ENCODE results near the gene LSP1.

Gene LSP1

DNA sequence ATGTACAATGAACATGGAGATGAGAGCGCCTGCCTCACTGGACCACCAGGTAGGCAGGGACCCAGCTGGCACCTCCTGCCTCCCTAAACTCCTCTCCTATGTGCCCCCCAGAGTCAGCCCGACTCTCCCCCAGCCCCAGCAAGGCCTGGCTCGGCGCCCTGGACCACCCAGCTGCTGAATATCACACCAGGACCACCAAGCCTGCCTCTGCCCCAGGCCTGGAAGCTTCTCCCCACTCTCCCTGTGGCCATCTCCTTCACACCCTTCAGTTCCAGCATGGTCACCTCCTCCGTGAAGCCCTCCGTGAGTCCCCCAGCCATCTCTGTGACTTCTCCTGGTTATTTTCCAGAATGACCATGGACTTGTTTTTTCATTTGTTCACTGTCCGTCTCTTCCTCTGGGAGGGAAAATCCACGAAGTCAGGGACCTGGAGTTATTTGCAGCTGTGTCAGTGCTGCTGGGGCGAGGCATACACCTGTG, 6.4 kb upstream of the LSP1 start:
- DNase-seq (ENCODE audit: insufficient read length) (no peak), FAIRE-seq (no peak)
- TF ChIP-seq TAF1 (IDR thresholded peaks at IDR 0.05; ENCODE audit: borderline replicate concordance, low read depth, low read length), result no peak
- TF ChIP-seq POLR2AphosphoS5 (IDR thresholded peaks at IDR 0.05; ENCODE audit: low read depth, low read length), result no peak
- TF ChIP-seq POLR2A (IDR thresholded peaks at IDR 0.05; ENCODE audit: low read depth, low read length), result no peak

DNA sequence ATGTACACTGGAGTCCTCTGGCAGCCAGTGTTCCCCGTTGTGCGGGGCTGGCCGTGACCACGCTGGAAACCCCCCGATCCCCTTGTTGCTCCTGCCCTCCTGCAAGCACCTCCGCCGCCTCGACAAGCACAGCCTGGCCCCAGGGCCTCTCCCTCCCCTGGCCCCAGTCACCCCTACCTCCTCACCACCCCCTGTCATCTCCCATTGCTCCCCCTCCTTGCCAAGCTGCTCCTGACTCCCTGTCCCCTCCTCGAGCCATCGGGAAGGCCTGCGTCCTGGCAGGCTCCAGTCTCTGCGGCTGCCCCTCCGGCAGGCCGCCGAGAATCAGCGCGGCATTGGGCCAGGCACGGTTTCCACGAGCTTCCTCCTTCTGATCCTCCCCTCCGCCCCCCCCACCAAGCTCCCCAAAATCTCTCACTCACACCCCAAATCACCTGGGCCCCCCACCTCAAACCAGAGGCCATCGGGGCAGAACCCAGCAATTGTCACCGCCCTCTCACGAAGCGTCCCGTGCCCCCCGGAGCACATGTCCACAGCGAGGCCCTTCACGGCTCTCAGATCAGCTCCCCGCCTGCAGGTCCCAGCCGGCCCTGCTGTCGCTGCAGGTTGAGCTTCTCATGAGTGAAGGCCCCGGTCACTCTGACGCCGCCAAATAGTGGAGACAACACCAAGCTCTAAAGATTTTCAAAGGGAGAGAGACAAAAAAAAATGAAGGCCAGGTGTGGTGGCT, 5.7 kb upstream of the LSP1 start:
- no peak for FAIRE-seq
- no peak for TF ChIP-seq TAF1 (IDR thresholded peaks at IDR 0.05; ENCODE audit: borderline replicate concordance, low read depth, low read length)
- no peak for TF ChIP-seq POLR2AphosphoS5 (IDR thresholded peaks at IDR 0.05; ENCODE audit: low read depth, low read length)
- TF ChIP-seq POLR2A (IDR thresholded peaks at IDR 0.05; ENCODE audit: low read depth, low read length), result no peak
- DNase-seq (ENCODE audit: insufficient read length), result no peak

- no peak for TF ChIP-seq TAF1 (IDR thresholded peaks at IDR 0.05; ENCODE audit: borderline replicate concordance, low read depth, low read length)
- TF ChIP-seq POLR2A (IDR thresholded peaks at IDR 0.05; ENCODE audit: low read depth, low read length), result no peak
- TF ChIP-seq POLR2AphosphoS5 (IDR thresholded peaks at IDR 0.05; ENCODE audit: low read depth, low read length), result no peak
- peak; percentile 33 for FAIRE-seq
- DNase-seq (ENCODE audit: insufficient read length), result no peak
Observed at GRCh38 chr11:1847926-1848639, 4.8 kb upstream of the LSP1 start.

DNA sequence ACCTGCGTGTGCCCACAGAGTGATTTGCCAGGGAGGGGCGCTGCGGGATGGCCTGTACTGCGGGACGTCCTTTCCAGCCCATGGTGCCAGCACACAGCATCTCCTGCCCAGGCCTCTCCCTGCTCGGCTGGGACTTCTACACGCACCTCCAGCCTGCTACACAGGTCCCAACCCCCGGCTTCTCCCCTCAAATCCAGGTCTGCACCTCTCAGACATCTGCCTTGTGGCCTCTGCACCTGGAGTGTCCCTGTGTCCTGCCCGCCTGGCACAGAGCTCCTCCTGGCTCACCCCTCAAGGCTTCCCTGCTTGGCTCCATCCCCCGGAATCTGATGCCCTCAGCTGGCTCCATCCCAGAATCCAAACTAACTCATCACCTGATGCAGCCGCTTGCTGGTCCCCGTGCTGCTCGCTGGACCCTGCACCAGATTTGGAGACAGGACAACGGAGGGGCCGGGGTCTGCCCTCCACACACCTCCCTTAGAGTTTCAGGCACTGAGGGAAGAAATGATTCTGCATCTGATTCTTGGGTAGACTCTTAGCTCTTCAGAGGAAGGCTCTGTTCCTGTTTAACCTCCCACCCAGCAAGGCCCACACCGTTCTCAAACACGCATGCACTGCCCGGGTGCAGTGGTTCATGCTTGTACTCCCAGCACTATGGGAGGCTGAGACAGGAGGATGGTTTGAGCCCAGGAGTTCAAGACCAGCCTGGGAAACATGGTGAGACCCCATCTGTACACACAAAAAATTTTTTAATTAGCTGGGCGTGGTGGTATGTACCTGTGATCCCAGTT, 4.0 kb upstream of the LSP1 start:
- TF ChIP-seq POLR2A (IDR thresholded peaks at IDR 0.05; ENCODE audit: low read depth, low read length) (no peak), TAF1 (IDR thresholded peaks at IDR 0.05; ENCODE audit: borderline replicate concordance, low read depth, low read length) (no peak), POLR2AphosphoS5 (IDR thresholded peaks at IDR 0.05; ENCODE audit: low read depth, low read length) (no peak)
- FAIRE-seq (no peak), DNase-seq (ENCODE audit: insufficient read length) (no peak)

- peak; percentile 70 for FAIRE-seq
- DNase-seq (ENCODE audit: insufficient read length), result no peak
- no peak for TF ChIP-seq POLR2AphosphoS5 (IDR thresholded peaks at IDR 0.05; ENCODE audit: low read depth, low read length)
- no peak for TF ChIP-seq POLR2A (IDR thresholded peaks at IDR 0.05; ENCODE audit: low read depth, low read length)
- no peak for TF ChIP-seq TAF1 (IDR thresholded peaks at IDR 0.05; ENCODE audit: borderline replicate concordance, low read depth, low read length)
Observed at GRCh38 chr11:1851468-1852180, 1.3 kb upstream of the LSP1 start.

GRCh38 chr11:1852271-1852876, 510 bp upstream of the LSP1 start:
- TF ChIP-seq POLR2A (IDR thresholded peaks at IDR 0.05; ENCODE audit: low read depth, low read length), result no peak
- TF ChIP-seq POLR2AphosphoS5 (IDR thresholded peaks at IDR 0.05; ENCODE audit: low read depth, low read length), result no peak
- TF ChIP-seq TAF1 (IDR thresholded peaks at IDR 0.05; ENCODE audit: borderline replicate concordance, low read depth, low read length), result no peak
- DNase-seq (ENCODE audit: insufficient read length) (no peak), FAIRE-seq (no peak)

- no peak for TF ChIP-seq TAF1 (IDR thresholded peaks at IDR 0.05; ENCODE audit: borderline replicate concordance, low read depth, low read length)
- TF ChIP-seq POLR2AphosphoS5 (IDR thresholded peaks at IDR 0.05; ENCODE audit: low read depth, low read length), result no peak; the same call in 1 of the 2 replicates
- TF ChIP-seq POLR2A (IDR thresholded peaks at IDR 0.05; ENCODE audit: low read depth, low read length), result no peak
- DNase-seq (ENCODE audit: insufficient read length), result no peak
- FAIRE-seq, result no peak
Observed at GRCh38 chr11:1853376-1854131, 670 bp downstream of the LSP1 start.

- FAIRE-seq, result peak; percentile 100
- TF ChIP-seq POLR2AphosphoS5 (IDR thresholded peaks at IDR 0.05; ENCODE audit: low read depth, low read length), result peak; percentile 60
- no peak for TF ChIP-seq TAF1 (IDR thresholded peaks at IDR 0.05; ENCODE audit: borderline replicate concordance, low read depth, low read length)
- TF ChIP-seq POLR2A (IDR thresholded peaks at IDR 0.05; ENCODE audit: low read depth, low read length), result peak; percentile 53
- peak; percentile 79 for DNase-seq (ENCODE audit: insufficient read length)
Observed at GRCh38 chr11:1854132-1854948, 1.5 kb downstream of the LSP1 start.
